Panc1 (cell line): ENCODE results near the gene IQUB. TPM values are rescaled to one million over a fixed set of nuclear protein-coding genes. Genes with fewer than 3 reads are reported as not detected.

ENCODE experiments used
- ATAC-seq: fragments of 200-7000 bp; cut with Tn5 transposase; 2 replicates; pipeline ENCODE4 v1.9.1; 2020; ENCODE audit warnings: mild to moderate bottlenecking, moderate library complexity
- BruUV-seq: library from RNA; stranded (reverse); fragments of 400-500 nt; replicated peaks from 2 replicates; lab custom pipeline; 2021; lab: Mats Ljungman, UMichigan
- CTCF ChIA-PET: fragments of 300-600 bp; sonication (Branson Sonifier 250); formaldehyde crosslinking; loops from one replicate; lab custom pipeline; 2022; ENCODE audit warnings: antibody characterized with exemption; lab: Charles Lee
- POLR2A ChIA-PET: fragments of 300-600 bp; sonication (Branson Sonifier 250); formaldehyde crosslinking; loops from one replicate; lab custom pipeline; 2022; ENCODE audit warnings: antibody characterized with exemption; lab: Charles Lee
- DNase-seq: peaks from one replicate; pipeline ENCODE4 v3.0.0-alpha.2; 2010; ENCODE audit warnings: low read depth, low spot score
- H3K27ac ChIP-seq: 2 replicates; pipeline ENCODE4 v1.5.1; 2011; ENCODE audit warnings: mild to moderate bottlenecking, low read length, inconsistent platforms
- H3K27me3 ChIP-seq: fragments of 200-500 bp; sonication (Bioruptor generic); 2 replicates; pipeline ENCODE4 v1.6.0; 2014; ENCODE audit warnings: low read length, inconsistent platforms; ENCODE audit not compliant: control insufficient read depth, insufficient read depth
- H3K36me3 ChIP-seq: fragments of 200-500 bp; sonication (Bioruptor generic); 2 replicates; pipeline ENCODE4 v1.5.1; 2014; ENCODE audit warnings: inconsistent platforms, mild to moderate bottlenecking, low read length, moderate library complexity; ENCODE audit not compliant: control insufficient read depth, insufficient read depth
- H3K4me1 ChIP-seq: 2 replicates; pipeline ENCODE4 v1.5.1; 2011; ENCODE audit warnings: inconsistent platforms, mild to moderate bottlenecking, low read length, moderate library complexity; ENCODE audit not compliant: control insufficient read depth, insufficient read depth
- H3K4me3 ChIP-seq, 2 experiments: 2 replicates each; pipeline ENCODE4 v1.5.1; 2011 to 2012; ENCODE audit warnings: low read depth in 2 of 2, low read length in 2 of 2, mild to moderate bottlenecking in 2 of 2, inconsistent platforms in 1 of 2, moderate library complexity in 1 of 2
- H3K9me3 ChIP-seq: fragments of 200-500 bp; sonication (Bioruptor generic); 2 replicates; pipeline ENCODE4 v1.5.1; 2014; ENCODE audit warnings: low read depth, mild to moderate bottlenecking, inconsistent platforms, low read length, moderate library complexity; ENCODE audit not compliant: control insufficient read depth, insufficient read depth
- POLR2AphosphoS5 ChIP-seq: IDR thresholded peaks from 2 replicates; pipeline ENCODE4 v1.6.1; 2012; ENCODE audit warnings: mild to moderate bottlenecking, low read depth, low read length, moderate library complexity
- SIN3A ChIP-seq: IDR thresholded peaks from 2 replicates; pipeline ENCODE4 v1.6.1; 2012; ENCODE audit warnings: low read depth, mild to moderate bottlenecking, low read length, moderate library complexity, borderline replicate concordance; ENCODE audit not compliant: insufficient read depth
- TCF7L2 ChIP-seq: IDR thresholded peaks from 2 replicates; pipeline ENCODE4 v1.6.1; 2011; ENCODE audit warnings: mild to moderate bottlenecking, low read depth, low read length, inconsistent platforms
- in situ Hi-C: cut with HindIII; loops from 2 replicates; pipeline ENCODE4 v1.10.0; 2016; ENCODE audit warnings: low sequenced_read_pairs, low pct_unique_long_range_greater_than_20kb
- intact Hi-C: fragments of 100-400 bp; cut with micrococcal nuclease; formaldehyde crosslinking; loops from one replicate; pipeline ENCODE4 v1.10.0; 2022; ENCODE audit not compliant: unreplicated experiment
- total RNA-seq: library from RNA; stranded (reverse); gene quantifications from one replicate; pipeline ENCODE4 v1.2.1, GENCODE V29; 2021; ENCODE audit not compliant: unreplicated experiment
- TF ChIP-seq, protein P1 (sequence below), 2 experiments: IDR thresholded peaks; 2 replicates each; pipeline ENCODE4 v1.6.1; 2011 to 2012; ENCODE audit warnings: low read depth in 2 of 2, control low read depth in 1 of 2, low read length in 1 of 2, mild to moderate bottlenecking in 1 of 2, moderate library complexity in 1 of 2; ENCODE audit not compliant: insufficient read depth in 1 of 2
- TF ChIP-seq, protein P2 (sequence below): fragments of 450-650 bp; IDR thresholded peaks from 2 replicates; pipeline ENCODE4 v1.5.1; 2017; ENCODE audit warnings: mild to moderate bottlenecking

The IQUB gene
- total RNA-seq, 1 experiment from 2014 or later: 0.59 TPM

DNA sequence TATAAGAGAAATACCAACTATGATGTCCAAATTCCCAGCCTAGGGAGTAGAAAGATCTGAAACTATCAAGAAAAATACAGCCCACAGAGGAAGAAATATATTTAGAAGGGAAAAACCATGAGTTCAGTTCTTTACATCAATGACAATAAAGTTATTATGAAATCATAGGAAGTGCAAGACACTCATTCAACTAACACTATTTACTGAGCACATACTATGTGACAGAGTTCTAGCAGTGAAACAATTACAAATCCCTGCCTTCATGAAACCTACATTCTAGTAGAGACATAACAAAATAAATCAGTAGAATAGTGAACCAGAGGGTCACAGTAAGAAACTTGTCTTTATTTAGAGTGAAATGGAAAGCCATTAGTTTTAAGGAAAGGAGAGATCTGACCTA, 21.1 kb upstream of the IQUB start:
- no peak overlapping the region for H3K4me3 ChIP-seq
- ATAC-seq (no peak), DNase-seq (no peak)
- no peak for TF ChIP-seq TCF7L2
- TF ChIP-seq, protein P1, sequence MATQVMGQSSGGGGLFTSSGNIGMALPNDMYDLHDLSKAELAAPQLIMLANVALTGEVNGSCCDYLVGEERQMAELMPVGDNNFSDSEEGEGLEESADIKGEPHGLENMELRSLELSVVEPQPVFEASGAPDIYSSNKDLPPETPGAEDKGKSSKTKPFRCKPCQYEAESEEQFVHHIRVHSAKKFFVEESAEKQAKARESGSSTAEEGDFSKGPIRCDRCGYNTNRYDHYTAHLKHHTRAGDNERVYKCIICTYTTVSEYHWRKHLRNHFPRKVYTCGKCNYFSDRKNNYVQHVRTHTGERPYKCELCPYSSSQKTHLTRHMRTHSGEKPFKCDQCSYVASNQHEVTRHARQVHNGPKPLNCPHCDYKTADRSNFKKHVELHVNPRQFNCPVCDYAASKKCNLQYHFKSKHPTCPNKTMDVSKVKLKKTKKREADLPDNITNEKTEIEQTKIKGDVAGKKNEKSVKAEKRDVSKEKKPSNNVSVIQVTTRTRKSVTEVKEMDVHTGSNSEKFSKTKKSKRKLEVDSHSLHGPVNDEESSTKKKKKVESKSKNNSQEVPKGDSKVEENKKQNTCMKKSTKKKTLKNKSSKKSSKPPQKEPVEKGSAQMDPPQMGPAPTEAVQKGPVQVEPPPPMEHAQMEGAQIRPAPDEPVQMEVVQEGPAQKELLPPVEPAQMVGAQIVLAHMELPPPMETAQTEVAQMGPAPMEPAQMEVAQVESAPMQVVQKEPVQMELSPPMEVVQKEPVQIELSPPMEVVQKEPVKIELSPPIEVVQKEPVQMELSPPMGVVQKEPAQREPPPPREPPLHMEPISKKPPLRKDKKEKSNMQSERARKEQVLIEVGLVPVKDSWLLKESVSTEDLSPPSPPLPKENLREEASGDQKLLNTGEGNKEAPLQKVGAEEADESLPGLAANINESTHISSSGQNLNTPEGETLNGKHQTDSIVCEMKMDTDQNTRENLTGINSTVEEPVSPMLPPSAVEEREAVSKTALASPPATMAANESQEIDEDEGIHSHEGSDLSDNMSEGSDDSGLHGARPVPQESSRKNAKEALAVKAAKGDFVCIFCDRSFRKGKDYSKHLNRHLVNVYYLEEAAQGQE (IDR thresholded peaks at IDR 0.05; ENCODE audit: insufficient read depth in 1 of 2, low read depth in 2 of 2, low read length in 1 of 2): no peak
- no peak for TF ChIP-seq SIN3A
- TF ChIP-seq POLR2AphosphoS5: no peak
- TF ChIP-seq, protein P2, sequence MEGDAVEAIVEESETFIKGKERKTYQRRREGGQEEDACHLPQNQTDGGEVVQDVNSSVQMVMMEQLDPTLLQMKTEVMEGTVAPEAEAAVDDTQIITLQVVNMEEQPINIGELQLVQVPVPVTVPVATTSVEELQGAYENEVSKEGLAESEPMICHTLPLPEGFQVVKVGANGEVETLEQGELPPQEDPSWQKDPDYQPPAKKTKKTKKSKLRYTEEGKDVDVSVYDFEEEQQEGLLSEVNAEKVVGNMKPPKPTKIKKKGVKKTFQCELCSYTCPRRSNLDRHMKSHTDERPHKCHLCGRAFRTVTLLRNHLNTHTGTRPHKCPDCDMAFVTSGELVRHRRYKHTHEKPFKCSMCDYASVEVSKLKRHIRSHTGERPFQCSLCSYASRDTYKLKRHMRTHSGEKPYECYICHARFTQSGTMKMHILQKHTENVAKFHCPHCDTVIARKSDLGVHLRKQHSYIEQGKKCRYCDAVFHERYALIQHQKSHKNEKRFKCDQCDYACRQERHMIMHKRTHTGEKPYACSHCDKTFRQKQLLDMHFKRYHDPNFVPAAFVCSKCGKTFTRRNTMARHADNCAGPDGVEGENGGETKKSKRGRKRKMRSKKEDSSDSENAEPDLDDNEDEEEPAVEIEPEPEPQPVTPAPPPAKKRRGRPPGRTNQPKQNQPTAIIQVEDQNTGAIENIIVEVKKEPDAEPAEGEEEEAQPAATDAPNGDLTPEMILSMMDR: no peak
- BruUV-seq: no TSS peak
- ChIA-PET CTCF (no interaction called here), POLR2A (no interaction called here)
- peaks cover 7% of the 10 kb centered on the region for H3K36me3 ChIP-seq
- H3K4me1 ChIP-seq: peaks cover 9% of the 10 kb centered on the region
- H3K27ac ChIP-seq: no peak overlapping the region
- H3K27me3 ChIP-seq: no peaks in the 10 kb centered on the region
- in situ Hi-C loops (no loop called here), intact Hi-C loops (no loop called here)
- no peaks in the 10 kb centered on the region for H3K9me3 ChIP-seq

DNA sequence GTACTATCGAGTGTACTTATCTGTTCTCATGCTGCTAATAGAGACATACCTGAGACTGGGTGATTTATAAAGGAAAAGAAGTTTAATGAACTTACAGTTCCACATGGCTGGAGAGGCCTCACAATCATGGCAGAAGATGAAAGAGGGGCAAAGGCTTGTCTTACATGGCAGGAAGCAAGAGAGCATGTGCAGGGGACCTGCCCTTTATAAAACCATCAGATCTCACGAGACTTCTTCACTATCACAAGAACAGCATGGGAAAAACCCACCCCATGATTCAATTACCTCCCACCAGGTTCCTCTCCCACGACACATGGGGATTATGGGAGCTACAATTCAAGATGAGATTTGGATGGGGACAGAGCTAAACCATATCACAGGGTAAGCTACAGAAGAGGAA, 18.8 kb upstream of the IQUB start:
- Histone ChIP-seq H3K36me3 (peaks cover 13% of the 10 kb centered on the region), H3K4me1 (peaks cover 9% of the 10 kb centered on the region), H3K27ac (no peak overlapping the region), H3K9me3 (no peaks in the 10 kb centered on the region), H3K27me3 (no peaks in the 10 kb centered on the region), H3K4me3 (no peak overlapping the region)
- intact Hi-C loops: no loop called here
- ChIA-PET CTCF (no interaction called here), POLR2A (no interaction called here)
- in situ Hi-C loops: no loop called here
- no peak for TF ChIP-seq POLR2AphosphoS5
- TF ChIP-seq, protein P2: no peak
- TF ChIP-seq SIN3A: no peak
- ATAC-seq (no peak), DNase-seq (no peak)
- no TSS peak for BruUV-seq
